ENCODE data around the gene RTEL1. TPM values are rescaled to one million over a fixed set of nuclear protein-coding genes. Genes with fewer than 3 reads are reported as not detected.

Gene RTEL1
- total and polyA plus RNA-seq, 2 donors (not counting 1 experiment from before 2014, with no cell fraction given): 15.1 to 32.6 TPM

DNA sequence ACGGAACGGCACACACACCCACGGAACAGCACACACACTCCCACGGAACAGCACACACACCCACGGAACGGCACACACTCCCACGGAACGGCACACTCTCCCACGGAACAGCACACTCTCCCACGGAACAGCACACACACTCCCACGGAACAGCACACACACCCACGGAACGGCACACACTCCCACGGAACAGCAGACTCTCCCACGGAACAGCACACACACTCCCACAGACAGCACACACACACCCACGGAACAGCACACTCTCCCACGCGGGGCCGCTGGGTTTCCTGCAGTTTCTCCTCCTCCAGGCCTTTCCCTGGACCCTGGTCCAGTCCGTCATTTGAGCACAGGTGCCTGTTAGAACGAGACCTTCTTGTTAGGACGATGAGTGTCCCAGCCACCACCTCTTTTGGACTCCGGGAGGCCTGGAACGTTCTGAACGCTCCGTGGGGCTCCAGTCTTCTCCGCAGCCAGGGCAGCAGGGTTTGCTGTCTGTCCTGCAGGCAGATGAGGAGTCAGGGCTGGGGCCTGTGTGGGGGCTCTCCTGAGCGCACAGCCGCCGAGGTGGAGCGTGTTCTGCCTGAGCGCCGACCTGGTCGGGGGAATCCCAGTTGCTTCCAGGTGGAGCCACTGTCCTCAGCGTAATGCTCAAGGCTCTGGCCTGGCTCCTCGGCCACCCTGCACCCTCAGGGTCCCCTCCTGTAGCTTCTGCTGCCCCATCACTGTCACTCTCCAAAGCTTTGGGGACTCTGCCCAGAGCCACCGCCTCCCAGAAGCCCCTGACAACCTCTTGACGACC is 20.8 kb downstream of the RTEL1 start:
- CTCF ChIA-PET: no interaction called here

GRCh38 chr20:63679799-63680305 is 21.7 kb downstream of the RTEL1 start:
- intact Hi-C loops (cut with micrococcal nuclease): no loop called here
- H2AFZ ChIP-seq (ENCODE audit: insufficient read depth, low read depth, low read length, poor library complexity, severe bottlenecking): no peak overlapping the region
- Mint-ChIP-seq H3K4me1 (no peaks in the 10 kb centered on the region), H3K27ac (no peak overlapping the region), H3K9me3 (ENCODE audit: insufficient read depth) (no peaks in the 10 kb centered on the region), H3K4me3 (no peak overlapping the region), H3K27me3 (no peaks in the 10 kb centered on the region)
- peaks cover 0 to 6% of the 10 kb centered on the region in 2 experiments for H3K36me3 ChIP-seq (replicated peaks in 1 of 2; ENCODE audit: control extremely low read depth in 1 of 2, control insufficient read depth in 1 of 2, extremely low read depth in 1 of 2, insufficient read depth in 2 of 2, low read length in 1 of 2)
- no peaks in the 10 kb centered on the region for H3K9me3 ChIP-seq (ENCODE audit: control extremely low read depth in 1 of 3, control insufficient read depth in 2 of 3, insufficient read depth in 1 of 3, low read length in 2 of 3)
- ChIA-PET POLR2A (no interaction called here), CTCF (interaction anchor here (0.7 kb wide), 1 partner anchor 463 kb away, joined by 3 read pairs; no protein-coding TSS in a partner anchor)
- H3K27ac ChIP-seq (ENCODE audit: low read length in 2 of 2): no peak overlapping the region
- ATAC-seq (ENCODE audit: low read depth): no peak
- no peak overlapping the region for H3K4me3 ChIP-seq (ENCODE audit: control extremely low read depth in 1 of 5, extremely low read depth in 1 of 5, insufficient read depth in 1 of 5, low read depth in 2 of 5, low read length in 4 of 5)
- DNase-seq: no peak
- H3K27me3 ChIP-seq (replicated peaks in 1 of 4; ENCODE audit: control extremely low read depth in 1 of 4, control insufficient read depth in 3 of 4, insufficient read depth in 4 of 4, low read length in 3 of 4): no peaks in the 10 kb centered on the region
- H3K4me2 ChIP-seq (replicated peaks; ENCODE audit: low read depth, low read length, poor library complexity, severe bottlenecking): no peak overlapping the region
- 95% methylated on average over 19 of the region's 19 CpGs for WGBS (ENCODE audit: insufficient coverage)
- no peaks in the 10 kb centered on the region for H3K79me2 ChIP-seq (ENCODE audit: control insufficient read depth, insufficient read depth, low read length)
- TF ChIP-seq, protein P1, sequence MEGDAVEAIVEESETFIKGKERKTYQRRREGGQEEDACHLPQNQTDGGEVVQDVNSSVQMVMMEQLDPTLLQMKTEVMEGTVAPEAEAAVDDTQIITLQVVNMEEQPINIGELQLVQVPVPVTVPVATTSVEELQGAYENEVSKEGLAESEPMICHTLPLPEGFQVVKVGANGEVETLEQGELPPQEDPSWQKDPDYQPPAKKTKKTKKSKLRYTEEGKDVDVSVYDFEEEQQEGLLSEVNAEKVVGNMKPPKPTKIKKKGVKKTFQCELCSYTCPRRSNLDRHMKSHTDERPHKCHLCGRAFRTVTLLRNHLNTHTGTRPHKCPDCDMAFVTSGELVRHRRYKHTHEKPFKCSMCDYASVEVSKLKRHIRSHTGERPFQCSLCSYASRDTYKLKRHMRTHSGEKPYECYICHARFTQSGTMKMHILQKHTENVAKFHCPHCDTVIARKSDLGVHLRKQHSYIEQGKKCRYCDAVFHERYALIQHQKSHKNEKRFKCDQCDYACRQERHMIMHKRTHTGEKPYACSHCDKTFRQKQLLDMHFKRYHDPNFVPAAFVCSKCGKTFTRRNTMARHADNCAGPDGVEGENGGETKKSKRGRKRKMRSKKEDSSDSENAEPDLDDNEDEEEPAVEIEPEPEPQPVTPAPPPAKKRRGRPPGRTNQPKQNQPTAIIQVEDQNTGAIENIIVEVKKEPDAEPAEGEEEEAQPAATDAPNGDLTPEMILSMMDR (IDR thresholded peaks at IDR 0.05): no peak
- TF ChIP-seq EZH2 (IDR thresholded peaks at IDR 0.05; ENCODE audit: borderline replicate concordance, insufficient read depth, low read depth, low read length, poor library complexity, severe bottlenecking): no peak
- no peaks in the 10 kb centered on the region for H4K20me1 ChIP-seq (ENCODE audit: control insufficient read depth, insufficient read depth, low read length, poor library complexity, severe bottlenecking)
- H3K9ac ChIP-seq (ENCODE audit: low read length): no peak overlapping the region
- no peaks in the 10 kb centered on the region for H3K4me1 ChIP-seq (ENCODE audit: control insufficient read depth in 2 of 2, insufficient read depth in 2 of 2, low read length in 2 of 2)

More for the DNA sequence above, 20.8 kb downstream of the RTEL1 start:
- H3K4me3 ChIP-seq (ENCODE audit: control extremely low read depth in 1 of 5, extremely low read depth in 1 of 5, insufficient read depth in 1 of 5, low read depth in 2 of 5, low read length in 4 of 5): no peak overlapping the region
- H3K9ac ChIP-seq (ENCODE audit: low read length): no peak overlapping the region
- H3K4me2 ChIP-seq (replicated peaks; ENCODE audit: low read depth, low read length, poor library complexity, severe bottlenecking): no peak overlapping the region
- H2AFZ ChIP-seq (ENCODE audit: insufficient read depth, low read depth, low read length, poor library complexity, severe bottlenecking): no peak overlapping the region
- H3K27me3 ChIP-seq (replicated peaks in 1 of 4; ENCODE audit: control extremely low read depth in 1 of 4, control insufficient read depth in 3 of 4, insufficient read depth in 4 of 4, low read length in 3 of 4): no peaks in the 10 kb centered on the region
- POLR2A ChIA-PET: no interaction called here
- WGBS (ENCODE audit: insufficient coverage): 94% methylated on average over 37 of the region's 38 CpGs
- DNase-seq (no peak), ATAC-seq (ENCODE audit: low read depth) (no peak)
- no peak overlapping the region for H3K4me3 Mint-ChIP-seq
- H3K9me3 Mint-ChIP-seq (ENCODE audit: insufficient read depth): no peaks in the 10 kb centered on the region
- intact Hi-C loops (cut with micrococcal nuclease): no loop called here
- H3K4me1 Mint-ChIP-seq: no peaks in the 10 kb centered on the region
- TF ChIP-seq EZH2 (IDR thresholded peaks at IDR 0.05; ENCODE audit: borderline replicate concordance, insufficient read depth, low read depth, low read length, poor library complexity, severe bottlenecking): no peak
- TF ChIP-seq, protein P1 (IDR thresholded peaks at IDR 0.05): no peak
- H3K9me3 ChIP-seq (ENCODE audit: control extremely low read depth in 1 of 3, control insufficient read depth in 2 of 3, insufficient read depth in 1 of 3, low read length in 2 of 3): no peaks in the 10 kb centered on the region
- H3K79me2 ChIP-seq (ENCODE audit: control insufficient read depth, insufficient read depth, low read length): no peaks in the 10 kb centered on the region
- no peak overlapping the region for H3K27ac ChIP-seq (ENCODE audit: low read length in 2 of 2)
- no peaks in the 10 kb centered on the region for H3K4me1 ChIP-seq (ENCODE audit: control insufficient read depth in 2 of 2, insufficient read depth in 2 of 2, low read length in 2 of 2)
- H4K20me1 ChIP-seq (ENCODE audit: control insufficient read depth, insufficient read depth, low read length, poor library complexity, severe bottlenecking): no peaks in the 10 kb centered on the region
- H3K27ac Mint-ChIP-seq: no peak overlapping the region
- H3K27me3 Mint-ChIP-seq: no peaks in the 10 kb centered on the region
- H3K36me3 ChIP-seq (replicated peaks in 1 of 2; ENCODE audit: control extremely low read depth in 1 of 2, control insufficient read depth in 1 of 2, extremely low read depth in 1 of 2, insufficient read depth in 2 of 2, low read length in 1 of 2): peaks cover 0 to 7% of the 10 kb centered on the region in 2 experiments
